HepG2 (cell line): ENCODE data around the gene MAPK4. TPM values are rescaled to one million over a fixed set of nuclear protein-coding genes. Genes with fewer than 3 reads are reported as not detected.
A peak's percentile ranks its signal among the peaks of the same experiment; 100 is the strongest.

Experiments
- ATF7-NPFF ChIP-seq: sonication (generic); formaldehyde crosslinking; IDR thresholded peaks from 2 replicates; pipeline ENCODE4 v1.8.1; 2023; ENCODE audit warnings: mild to moderate bottlenecking, low read depth, missing genetic modification reagents, moderate library complexity
- BRCA1 ChIP-seq: sonication (generic); formaldehyde crosslinking; IDR thresholded peaks from 2 replicates; pipeline ENCODE4 v1.4.0; 2020; ENCODE audit warnings: missing genetic modification reagents
- GABPA ChIP-seq, 2 experiments: IDR thresholded peaks; 2 replicates each; pipeline ENCODE4 v1.6.1; 2011 to 2016; ENCODE audit warnings: low read depth in 2 of 2, low read length in 1 of 2, missing biosample characterization in 1 of 2, missing genetic modification characterization in 1 of 2
- HOMEZ ChIP-seq: IDR thresholded peaks from 2 replicates; pipeline ENCODE4 v1.6.1; 2016; ENCODE audit warnings: low read depth
- IRF1 ChIP-seq: sonication (generic); formaldehyde crosslinking; IDR thresholded peaks from 2 replicates; pipeline ENCODE4 v1.4.0; 2020; ENCODE audit warnings: low read depth, mild to moderate bottlenecking, missing genetic modification reagents
- KDM3A ChIP-seq: IDR thresholded peaks from 2 replicates; pipeline ENCODE4 v1.6.1; 2018; ENCODE audit warnings: low read depth, missing compliant biosample characterization
- KLF6 ChIP-seq: IDR thresholded peaks from 2 replicates; pipeline ENCODE4 v1.8.0; 2016; ENCODE audit warnings: missing biosample characterization, missing genetic modification reagents
- MTA3 ChIP-seq: sonication (generic); formaldehyde crosslinking; IDR thresholded peaks from 2 replicates; pipeline ENCODE4 v1.4.0; 2020; ENCODE audit warnings: missing genetic modification reagents
- MTF1 ChIP-seq: sonication (generic); formaldehyde crosslinking; IDR thresholded peaks from 2 replicates; pipeline ENCODE4 v1.5.0; 2020; ENCODE audit warnings: missing genetic modification reagents
- MXD3 ChIP-seq: IDR thresholded peaks from 2 replicates; pipeline ENCODE4 v1.6.1; 2016; ENCODE audit warnings: mild to moderate bottlenecking, missing biosample characterization, missing genetic modification reagents
- PATZ1 ChIP-seq: sonication (generic); formaldehyde crosslinking; IDR thresholded peaks from 2 replicates; pipeline ENCODE4 v1.4.0; 2020; ENCODE audit warnings: missing genetic modification reagents
- ZMYM3 ChIP-seq: sonication (generic); formaldehyde crosslinking; IDR thresholded peaks from 2 replicates; pipeline ENCODE4 v1.5.1; 2020; ENCODE audit warnings: mild to moderate bottlenecking, missing genetic modification reagents
- ZNF136 ChIP-seq: sonication (generic); formaldehyde crosslinking; IDR thresholded peaks from 2 replicates; pipeline ENCODE4 v1.8.1; 2022; ENCODE audit warnings: low read depth, mild to moderate bottlenecking, moderate library complexity, missing genetic modification reagents
- ZNF30 ChIP-seq: sonication (generic); formaldehyde crosslinking; IDR thresholded peaks from 2 replicates; pipeline ENCODE4 v1.5.0; 2020; ENCODE audit warnings: mild to moderate bottlenecking, missing genetic modification reagents
- ZNF33A ChIP-seq: sonication (generic); formaldehyde crosslinking; IDR thresholded peaks from 2 replicates; pipeline ENCODE4 v1.5.1; 2020; ENCODE audit warnings: missing genetic modification reagents, mild to moderate bottlenecking, moderate library complexity, borderline replicate concordance
- polyA plus RNA-seq, 8 experiments: library from polyadenylated mRNA; depleted of rRNA in 3 of 8; stranded (reverse) in 7 of 8; unstranded in 1 of 8; fragments of >200 nt; fragmentation: Illumina TruSeq in 4 of 8; extraction: Trizol in 4 of 8; gene quantifications; 2 replicates each; pipeline versions ENCODE4 v1.2.1 to v1.2.3, GENCODE V29; 2011 to 2016; ENCODE audit warnings: low read depth in 4 of 8, missing spikeins in 1 of 8, mixed read lengths in 1 of 8; ENCODE audit not compliant: insufficient read depth in 1 of 8
- total RNA-seq, 5 experiments: library from RNA; depleted of rRNA; stranded (reverse); fragments of >200 nt; fragmentation: Illumina TruSeq; extraction: Trizol; gene quantifications; 2 replicates each; pipeline ENCODE4 v1.2.3, GENCODE V29; 2016; ENCODE audit warnings: low read depth in 1 of 5
- TF ChIP-seq, protein P1 (sequence below): sonication (generic); formaldehyde crosslinking; IDR thresholded peaks from 2 replicates; pipeline ENCODE4 v1.4.0; 2020; ENCODE audit warnings: mild to moderate bottlenecking, missing genetic modification reagents
- TF ChIP-seq, protein P2 (sequence below): IDR thresholded peaks from 2 replicates; pipeline ENCODE4 v1.6.1; 2016; ENCODE audit warnings: mild to moderate bottlenecking
- TF ChIP-seq, protein P3 (sequence below): sonication (generic); formaldehyde crosslinking; IDR thresholded peaks from 2 replicates; pipeline ENCODE4 v1.4.0; 2020; ENCODE audit warnings: missing genetic modification reagents

The MAPK4 gene
- total and polyA plus RNA-seq, 2 of the 13 experiments (the other 11 are each of a cell fraction or from before 2014, with no cell fraction given) = not detected

DNA sequence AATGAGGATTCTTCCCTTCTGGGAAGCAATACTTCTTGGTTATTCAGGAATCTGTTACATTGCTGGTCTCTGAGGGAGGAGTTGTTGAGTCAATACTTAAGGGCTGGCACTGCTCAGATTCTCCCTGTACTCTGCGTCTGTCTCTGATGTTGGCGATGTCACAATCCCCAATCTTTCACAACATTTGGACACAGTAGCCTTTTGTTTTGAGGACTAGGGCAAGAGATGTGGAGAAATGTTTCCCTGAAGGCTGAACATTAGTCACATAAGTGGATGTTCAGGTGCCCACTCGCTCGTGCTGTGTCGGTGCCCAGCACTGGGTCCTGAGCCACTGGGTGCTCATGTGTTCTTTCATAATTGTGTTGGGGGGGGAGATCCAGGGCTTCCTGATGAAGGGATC is 55.0 kb downstream of the MAPK4 start (continued):
- TF ChIP-seq GABPA (IDR thresholded peaks at IDR 0.05; ENCODE audit: low read depth, low read length) (no peak), GABPA (CRISPR knock-in tag; IDR thresholded peaks at IDR 0.05; ENCODE audit: low read depth) (0 out of 2 replicates have a peak, but pooled peaks have one; percentile 13), ZMYM3 (CRISPR knock-in tag) (peak; percentile 61; the same call in 1 of the 2 replicates), KDM3A (CRISPR knock-in tag) (no peak), ZNF136 (0 out of 2 replicates have a peak, but pooled peaks have one; percentile 59), MTF1 (CRISPR knock-in tag) (no peak), IRF1 (CRISPR knock-in tag) (no peak), KLF6 (CRISPR knock-in tag) (0 out of 2 replicates have a peak, but pooled peaks have one; percentile 50), MTA3 (CRISPR knock-in tag) (no peak), ZNF33A (CRISPR knock-in tag) (no peak), ATF7-NPFF (CRISPR knock-in tag) (peak; percentile 41; the same call in 1 of the 2 replicates), MXD3 (CRISPR knock-in tag) (no peak), ZNF30 (CRISPR knock-in tag) (no peak), PATZ1 (CRISPR knock-in tag) (0 out of 2 replicates have a peak, but pooled peaks have one; percentile 12), HOMEZ (CRISPR knock-in tag) (no peak), BRCA1 (no peak)
- TF ChIP-seq, protein P1, sequence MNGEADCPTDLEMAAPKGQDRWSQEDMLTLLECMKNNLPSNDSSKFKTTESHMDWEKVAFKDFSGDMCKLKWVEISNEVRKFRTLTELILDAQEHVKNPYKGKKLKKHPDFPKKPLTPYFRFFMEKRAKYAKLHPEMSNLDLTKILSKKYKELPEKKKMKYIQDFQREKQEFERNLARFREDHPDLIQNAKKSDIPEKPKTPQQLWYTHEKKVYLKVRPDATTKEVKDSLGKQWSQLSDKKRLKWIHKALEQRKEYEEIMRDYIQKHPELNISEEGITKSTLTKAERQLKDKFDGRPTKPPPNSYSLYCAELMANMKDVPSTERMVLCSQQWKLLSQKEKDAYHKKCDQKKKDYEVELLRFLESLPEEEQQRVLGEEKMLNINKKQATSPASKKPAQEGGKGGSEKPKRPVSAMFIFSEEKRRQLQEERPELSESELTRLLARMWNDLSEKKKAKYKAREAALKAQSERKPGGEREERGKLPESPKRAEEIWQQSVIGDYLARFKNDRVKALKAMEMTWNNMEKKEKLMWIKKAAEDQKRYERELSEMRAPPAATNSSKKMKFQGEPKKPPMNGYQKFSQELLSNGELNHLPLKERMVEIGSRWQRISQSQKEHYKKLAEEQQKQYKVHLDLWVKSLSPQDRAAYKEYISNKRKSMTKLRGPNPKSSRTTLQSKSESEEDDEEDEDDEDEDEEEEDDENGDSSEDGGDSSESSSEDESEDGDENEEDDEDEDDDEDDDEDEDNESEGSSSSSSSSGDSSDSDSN (CRISPR knock-in tag) = no peak
- TF ChIP-seq, protein P2, sequence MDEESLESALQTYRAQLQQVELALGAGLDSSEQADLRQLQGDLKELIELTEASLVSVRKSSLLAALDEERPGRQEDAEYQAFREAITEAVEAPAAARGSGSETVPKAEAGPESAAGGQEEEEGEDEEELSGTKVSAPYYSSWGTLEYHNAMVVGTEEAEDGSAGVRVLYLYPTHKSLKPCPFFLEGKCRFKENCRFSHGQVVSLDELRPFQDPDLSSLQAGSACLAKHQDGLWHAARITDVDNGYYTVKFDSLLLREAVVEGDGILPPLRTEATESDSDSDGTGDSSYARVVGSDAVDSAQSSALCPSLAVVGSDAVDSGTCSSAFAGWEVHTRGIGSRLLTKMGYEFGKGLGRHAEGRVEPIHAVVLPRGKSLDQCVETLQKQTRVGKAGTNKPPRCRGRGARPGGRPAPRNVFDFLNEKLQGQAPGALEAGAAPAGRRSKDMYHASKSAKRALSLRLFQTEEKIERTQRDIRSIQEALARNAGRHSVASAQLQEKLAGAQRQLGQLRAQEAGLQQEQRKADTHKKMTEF = peak; percentile 58; the same call in 1 of the 2 replicates
- TF ChIP-seq, protein P3, sequence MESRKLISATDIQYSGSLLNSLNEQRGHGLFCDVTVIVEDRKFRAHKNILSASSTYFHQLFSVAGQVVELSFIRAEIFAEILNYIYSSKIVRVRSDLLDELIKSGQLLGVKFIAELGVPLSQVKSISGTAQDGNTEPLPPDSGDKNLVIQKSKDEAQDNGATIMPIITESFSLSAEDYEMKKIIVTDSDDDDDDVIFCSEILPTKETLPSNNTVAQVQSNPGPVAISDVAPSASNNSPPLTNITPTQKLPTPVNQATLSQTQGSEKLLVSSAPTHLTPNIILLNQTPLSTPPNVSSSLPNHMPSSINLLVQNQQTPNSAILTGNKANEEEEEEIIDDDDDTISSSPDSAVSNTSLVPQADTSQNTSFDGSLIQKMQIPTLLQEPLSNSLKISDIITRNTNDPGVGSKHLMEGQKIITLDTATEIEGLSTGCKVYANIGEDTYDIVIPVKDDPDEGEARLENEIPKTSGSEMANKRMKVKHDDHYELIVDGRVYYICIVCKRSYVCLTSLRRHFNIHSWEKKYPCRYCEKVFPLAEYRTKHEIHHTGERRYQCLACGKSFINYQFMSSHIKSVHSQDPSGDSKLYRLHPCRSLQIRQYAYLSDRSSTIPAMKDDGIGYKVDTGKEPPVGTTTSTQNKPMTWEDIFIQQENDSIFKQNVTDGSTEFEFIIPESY = no peak
